ENCODE results near the gene USP53.
A peak's percentile ranks its signal among the peaks of the same experiment; 100 is the strongest.
"Not testable (repeated sequence)": the region's sequence is repeated elsewhere in the genome, so short reads cannot be mapped to it uniquely, and the experiment has no call there.

USP53 gene

GRCh38 chr4:119212234-119212963 lies at the start of gene USP53:
USP53 (plus strand) TSS chr4:119212713; CDS start chr4:119239760, 27,047 bp downstream.
- DNase-seq (ENCODE audit: low read depth): peak; percentile 96

GRCh38 chr4:119165767-119166166 lies 46.7 kb upstream of the USP53 start:
- DNase-seq (ENCODE audit: low read depth): no peak

GRCh38 chr4:119170195-119170594 lies 42.3 kb upstream of the USP53 start:
- DNase-seq (ENCODE audit: low read depth): no peak

GRCh38 chr4:119172223-119172622 lies 40.3 kb upstream of the USP53 start:
- DNase-seq (ENCODE audit: low read depth): no peak

GRCh38 chr4:119173729-119174361 lies 38.7 kb upstream of the USP53 start:
- not testable (repeated sequence) for DNase-seq (ENCODE audit: low read depth)

- DNase-seq (ENCODE audit: low read depth): no peak
These were observed 33.5 kb upstream of the USP53 start for GRCh38 chr4:119179011-119179410.

- DNase-seq (ENCODE audit: low read depth): no peak
These were observed 28.4 kb upstream of the USP53 start for GRCh38 chr4:119184128-119184527.

- no peak for DNase-seq (ENCODE audit: low read depth)
These were observed 22.9 kb upstream of the USP53 start for GRCh38 chr4:119189638-119190037.

GRCh38 chr4:119190354-119190753 lies 22.2 kb upstream of the USP53 start:
- no peak for DNase-seq (ENCODE audit: low read depth)

GRCh38 chr4:119191505-119191904 lies 21.0 kb upstream of the USP53 start:
- DNase-seq (ENCODE audit: low read depth): no peak

GRCh38 chr4:119197772-119198212 lies 14.7 kb upstream of the USP53 start:
- DNase-seq (ENCODE audit: low read depth): no peak

GRCh38 chr4:119204916-119205315 lies 7.6 kb upstream of the USP53 start:
- DNase-seq (ENCODE audit: low read depth): no peak

- no peak for DNase-seq (ENCODE audit: low read depth)
These were observed 6.8 kb upstream of the USP53 start for GRCh38 chr4:119205690-119206089.

GRCh38 chr4:119206178-119206577 lies 6.3 kb upstream of the USP53 start:
- no peak for DNase-seq (ENCODE audit: low read depth)

GRCh38 chr4:119207051-119207450 lies 5.5 kb upstream of the USP53 start:
- DNase-seq (ENCODE audit: low read depth): no peak

GRCh38 chr4:119209077-119209476 lies 3.4 kb upstream of the USP53 start:
- DNase-seq (ENCODE audit: low read depth): peak; percentile 92

- DNase-seq (ENCODE audit: low read depth): no peak
These were observed 2.9 kb upstream of the USP53 start for GRCh38 chr4:119209586-119209985.

GRCh38 chr4:119210775-119211174 lies 1.7 kb upstream of the USP53 start:
- no peak for DNase-seq (ENCODE audit: low read depth)

- no peak for DNase-seq (ENCODE audit: low read depth)
These were observed 663 bp upstream of the USP53 start for GRCh38 chr4:119211867-119212233.

- peak; percentile 84 for DNase-seq (ENCODE audit: low read depth)
These were observed 572 bp downstream of the USP53 start for GRCh38 chr4:119212964-119213606.

GRCh38 chr4:119218093-119218492 lies 5.6 kb downstream of the USP53 start:
- no peak for DNase-seq (ENCODE audit: low read depth)

GRCh38 chr4:119221412-119221811 lies 8.9 kb downstream of the USP53 start:
- DNase-seq (ENCODE audit: low read depth): no peak

- no peak for DNase-seq (ENCODE audit: low read depth)
These were observed 15.2 kb downstream of the USP53 start for GRCh38 chr4:119227690-119228089.
